ENCODE measurements around the gene AVL9.
"Not testable (repeated sequence)": the region's sequence is repeated elsewhere in the genome, so short reads cannot be mapped to it uniquely, and the experiment has no call there.

AVL9 gene

DNA sequence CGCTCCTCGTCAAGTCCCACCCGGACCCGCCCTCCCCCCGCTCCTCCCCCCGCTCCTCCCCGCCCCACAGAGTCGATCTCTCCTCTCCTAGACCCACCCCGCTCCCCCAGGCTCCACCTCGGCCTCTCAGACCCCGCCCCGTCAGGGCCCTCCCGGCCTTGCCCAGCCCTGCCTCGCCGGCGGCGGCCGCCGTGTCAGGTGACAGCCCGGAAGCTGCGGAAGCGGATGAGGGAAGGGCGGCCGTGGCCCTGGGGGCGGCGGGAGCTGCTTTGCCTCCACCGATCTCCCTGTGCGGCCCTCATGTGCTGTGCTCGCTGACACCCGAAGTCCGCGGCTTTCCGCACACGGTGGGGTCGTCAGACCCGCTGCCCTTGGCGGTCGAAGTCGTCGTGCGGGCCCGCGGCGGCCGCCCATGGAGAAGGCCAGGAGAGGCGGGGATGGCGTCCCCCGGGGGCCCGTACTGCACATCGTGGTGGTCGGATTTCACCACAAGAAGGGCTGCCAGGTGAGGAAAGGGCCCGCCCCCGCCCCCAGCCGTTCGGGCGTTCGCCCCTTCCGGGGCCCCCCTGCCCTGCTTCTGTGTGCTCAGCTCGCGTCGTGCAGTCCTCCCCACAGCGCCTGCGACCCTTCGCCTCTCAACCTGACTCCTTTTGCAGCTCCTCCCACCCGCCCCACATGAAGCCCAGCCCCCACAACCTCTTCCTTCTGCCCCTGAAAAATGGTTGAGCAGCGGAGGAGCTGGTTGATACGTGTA, at the start of gene AVL9:
TSS of gene AVL9 (plus strand) at position 192 of the 754 bp plus-strand sequence. CDS start at position 413, 221 bp downstream.
- peak; percentile 90 for DNase-seq (ENCODE audit: low read depth, low spot score)

DNA sequence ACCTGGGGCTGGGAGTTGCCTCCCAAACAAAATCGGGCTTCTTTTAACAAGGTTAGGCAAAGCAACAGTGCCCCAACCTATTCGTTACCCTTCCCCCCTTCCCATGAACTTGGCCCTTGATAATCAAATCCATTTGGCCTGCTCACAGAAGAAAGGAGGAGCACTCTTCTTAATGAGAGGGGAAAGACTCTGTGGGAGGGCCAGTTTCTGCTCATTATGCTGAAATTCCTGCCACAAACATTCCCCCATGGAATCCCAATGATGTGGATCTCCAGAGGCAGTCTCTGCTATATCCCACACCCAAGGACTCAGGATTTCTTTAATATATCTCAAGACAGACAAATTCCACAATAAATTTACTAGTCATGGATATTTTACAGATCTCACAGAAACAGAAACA, 48.1 kb upstream of the AVL9 start:
- no peak for DNase-seq (ENCODE audit: low read depth, low spot score)

DNA sequence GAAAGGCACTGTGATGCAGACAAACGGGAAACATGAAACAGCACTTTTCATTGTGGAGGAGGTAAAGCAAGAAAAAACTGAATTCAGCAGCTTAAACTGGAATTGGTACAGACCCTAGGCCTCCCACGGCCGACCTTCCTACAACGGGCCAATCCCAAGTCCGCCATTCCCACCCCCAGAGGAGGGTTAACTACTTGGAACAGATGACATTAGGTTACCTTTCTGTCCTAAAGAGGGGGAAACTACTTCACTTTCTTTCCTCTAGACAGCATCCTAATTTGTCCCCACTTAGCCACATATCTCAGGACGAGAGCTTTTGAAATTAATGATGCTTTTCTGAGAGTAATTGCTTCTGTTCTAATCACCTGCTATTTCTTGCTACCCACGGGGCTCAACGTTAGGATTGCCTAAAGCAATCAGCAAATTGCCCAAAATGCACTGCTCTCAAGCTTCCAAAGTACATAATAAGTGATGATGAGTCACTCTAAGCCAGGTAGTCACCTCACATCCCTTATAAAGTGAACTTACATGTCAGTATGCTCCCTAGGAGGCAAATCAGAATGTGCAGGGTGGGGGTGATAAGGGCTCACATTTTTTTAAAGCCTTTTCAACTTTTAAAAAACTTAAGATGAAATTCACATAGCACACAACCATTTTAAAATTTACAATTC, 41.8 kb upstream of the AVL9 start:
- DNase-seq (ENCODE audit: low read depth, low spot score): no peak

DNA sequence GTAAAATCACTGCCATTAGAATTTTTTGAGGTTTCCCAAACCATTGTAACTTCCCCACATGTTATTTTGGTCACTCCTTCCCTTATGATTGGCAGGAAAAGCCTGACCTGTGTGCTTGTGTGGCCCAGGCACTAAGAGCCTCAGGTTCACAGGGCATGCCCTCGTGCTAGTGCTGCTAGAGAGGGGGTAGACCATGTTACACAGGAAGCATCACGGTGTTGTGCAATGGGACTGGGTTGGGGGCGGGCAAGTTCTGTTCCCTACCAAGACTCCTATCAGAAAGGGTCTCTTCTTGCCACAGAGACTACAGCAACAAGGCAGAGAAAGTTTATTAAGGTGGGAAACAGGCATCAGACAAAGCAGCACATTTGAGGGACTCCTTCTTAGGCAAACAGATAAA, 37.3 kb upstream of the AVL9 start:
- DNase-seq (ENCODE audit: low read depth, low spot score): no peak

DNA sequence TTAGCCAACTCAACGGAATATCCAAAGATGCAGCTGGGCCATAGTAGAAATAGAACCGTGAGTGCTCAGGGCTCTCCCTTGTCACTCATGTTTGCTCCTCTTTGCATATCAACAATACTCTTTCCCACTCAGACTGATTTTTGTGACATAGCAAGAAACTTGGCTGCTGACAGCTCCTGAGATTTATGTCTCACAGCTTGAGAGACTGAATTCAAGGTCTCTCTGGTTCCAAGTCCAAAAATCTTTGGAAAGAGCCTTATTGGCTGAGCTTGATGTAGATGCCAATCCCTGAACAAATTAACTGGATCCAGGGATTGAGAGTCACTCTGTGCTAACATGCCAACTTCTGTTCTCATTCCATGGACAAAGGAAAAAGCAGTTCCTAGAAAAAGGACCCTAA, 35.5 kb upstream of the AVL9 start:
- DNase-seq (ENCODE audit: low read depth, low spot score): no peak

DNA sequence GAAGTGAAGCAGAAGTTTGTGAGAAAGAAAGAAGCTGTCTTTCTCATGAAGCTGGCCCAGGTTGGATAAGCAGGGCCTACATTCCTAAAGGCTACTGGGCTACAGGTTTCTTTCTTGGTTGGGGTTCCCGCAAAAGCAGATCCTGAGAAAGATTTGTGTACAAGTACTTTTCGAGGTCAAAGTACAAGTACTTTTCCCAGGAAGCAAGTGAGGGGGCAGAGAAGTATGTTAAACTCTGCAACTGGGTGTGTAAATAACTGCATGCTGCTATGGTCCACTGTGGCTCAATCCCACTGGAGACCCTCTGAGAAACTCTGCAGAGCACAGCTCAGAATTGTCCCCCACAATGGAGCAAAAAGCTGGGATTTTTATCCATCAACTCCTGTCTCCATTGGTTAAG, 33.8 kb upstream of the AVL9 start:
- no peak for DNase-seq (ENCODE audit: low read depth, low spot score)

DNA sequence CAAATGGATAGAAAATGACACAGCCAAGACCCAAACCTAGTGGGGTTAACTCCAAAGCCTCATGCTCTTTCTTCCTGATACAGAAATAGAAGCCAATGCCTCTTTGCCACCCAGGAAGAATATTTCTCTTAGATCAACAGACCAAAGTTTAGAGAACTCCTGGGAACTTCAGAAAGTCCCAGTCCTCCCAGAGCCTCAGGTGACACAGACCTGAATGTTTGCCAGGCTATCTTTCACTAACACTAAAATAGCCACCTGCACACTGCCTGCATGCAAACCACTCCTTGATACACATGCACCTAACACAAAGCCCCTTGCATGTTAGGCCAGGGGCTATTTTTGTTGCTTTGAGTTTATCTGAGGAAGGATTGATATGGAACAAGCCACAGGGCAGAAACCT, 32.8 kb upstream of the AVL9 start:
- no peak for DNase-seq (ENCODE audit: low read depth, low spot score)

DNA sequence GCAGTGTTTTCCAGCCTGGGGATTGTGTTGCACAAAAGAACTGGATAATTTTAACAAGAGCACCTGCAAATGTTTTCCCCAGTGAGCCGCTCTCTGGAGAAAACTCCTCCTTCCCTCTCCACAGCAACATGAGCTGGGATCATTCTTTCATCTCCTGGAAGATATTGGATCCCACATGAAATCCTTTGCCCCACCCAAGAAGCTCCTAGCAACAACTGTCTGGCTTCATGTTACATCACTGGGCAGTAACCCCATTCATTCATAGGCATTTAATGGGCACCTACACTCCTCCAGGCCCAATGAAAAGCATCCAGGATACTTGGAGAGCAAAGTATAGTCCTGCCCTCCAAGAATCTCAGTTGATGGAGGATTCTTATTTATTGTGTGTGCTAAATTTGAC, 32.3 kb upstream of the AVL9 start:
- DNase-seq (ENCODE audit: low read depth, low spot score): no peak

DNA sequence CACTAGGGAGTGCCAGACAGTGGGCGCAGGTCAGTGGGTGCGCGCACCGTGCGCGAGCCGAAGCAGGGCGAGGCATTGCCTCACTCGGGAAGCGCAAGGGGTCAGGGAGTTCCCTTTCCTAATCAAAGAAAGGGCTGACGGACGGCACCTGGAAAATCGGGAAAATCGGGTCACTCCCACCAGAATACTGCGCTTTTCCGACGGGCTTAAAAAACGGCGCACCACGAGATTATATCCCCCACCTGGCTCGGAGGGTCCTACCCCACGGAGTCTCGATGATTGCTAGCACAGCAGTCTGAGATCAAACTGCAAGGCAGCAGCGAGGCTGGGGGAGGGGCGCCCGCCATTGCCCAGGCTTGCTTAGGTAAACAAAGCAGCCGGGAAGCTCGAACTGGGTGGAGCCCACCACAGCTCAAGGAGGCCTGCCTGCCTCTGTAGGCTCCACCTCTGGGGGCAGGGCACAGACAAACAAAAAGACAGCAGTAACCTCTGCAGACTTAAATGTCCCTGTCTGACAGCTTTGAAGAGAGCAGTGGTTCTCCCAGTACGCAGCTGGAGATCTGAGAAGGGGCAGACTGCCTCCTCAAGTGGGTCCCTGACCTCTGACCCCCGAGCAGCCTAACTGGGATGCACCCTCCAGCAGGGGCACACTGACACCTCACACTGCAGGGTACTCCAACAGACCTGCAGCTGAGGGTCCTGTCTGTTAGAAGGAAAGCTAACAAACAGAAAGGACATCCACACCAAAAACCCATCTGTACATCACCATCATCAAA, 30.5 kb upstream of the AVL9 start:
- not testable (repeated sequence) for DNase-seq (ENCODE audit: low read depth, low spot score)

DNA sequence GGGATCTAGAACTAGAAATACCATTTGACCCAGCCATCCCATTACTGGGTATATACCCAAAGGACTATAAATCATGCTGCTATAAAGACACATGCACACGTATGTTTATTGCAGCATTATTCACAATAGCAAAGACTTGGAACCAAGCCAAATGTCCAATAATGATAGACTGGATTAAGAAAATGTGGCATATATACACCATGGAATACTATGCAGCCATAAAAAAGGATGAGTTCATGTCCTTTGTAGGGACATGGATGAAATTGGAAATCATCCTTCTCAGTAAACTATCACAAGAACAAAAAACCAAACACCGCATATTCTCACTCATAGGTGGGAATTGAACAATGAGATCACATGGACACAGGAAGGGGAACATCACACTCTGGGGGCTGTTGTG, 25.3 kb upstream of the AVL9 start:
- not testable (repeated sequence) for DNase-seq (ENCODE audit: low read depth, low spot score)

DNA sequence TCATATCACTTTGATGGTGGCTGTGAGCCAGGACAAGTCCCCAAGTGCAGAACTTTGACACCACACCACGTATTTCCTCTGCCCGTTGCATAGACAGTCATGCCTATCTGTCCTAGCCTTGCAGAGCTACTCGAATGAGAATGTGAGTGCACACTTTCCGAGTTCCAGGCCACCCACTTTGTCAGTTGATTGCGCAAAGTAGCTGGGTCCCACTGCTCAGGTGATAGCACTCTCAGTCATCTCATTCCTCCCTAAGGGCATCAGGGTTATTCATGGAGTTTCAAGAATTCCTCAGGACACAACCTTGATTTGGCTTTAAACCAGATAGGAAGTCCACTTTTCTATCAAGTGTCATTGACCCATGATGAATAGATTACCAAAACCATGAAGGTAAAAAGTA, 24.4 kb upstream of the AVL9 start:
- DNase-seq (ENCODE audit: low read depth, low spot score): no peak

DNA sequence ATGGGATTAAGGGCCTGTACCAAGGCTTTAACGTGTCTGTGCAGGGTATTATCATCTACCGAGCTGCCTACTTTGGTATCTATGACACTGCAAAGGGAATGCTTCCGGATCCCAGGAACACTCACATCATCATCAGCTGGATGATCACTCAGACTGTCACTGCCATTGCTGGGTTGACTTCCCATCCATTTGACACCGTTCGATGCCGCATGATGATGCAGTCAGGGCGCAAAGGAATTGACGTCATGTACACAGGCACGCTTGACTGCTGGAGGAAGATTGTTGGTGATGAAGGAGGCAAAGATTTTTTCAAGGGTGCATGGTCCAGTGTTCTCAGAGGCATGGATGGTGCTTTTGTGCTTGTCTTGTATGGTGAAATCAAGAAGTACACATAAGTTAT, 23.3 kb upstream of the AVL9 start:
- DNase-seq (ENCODE audit: low read depth, low spot score): no peak

DNA sequence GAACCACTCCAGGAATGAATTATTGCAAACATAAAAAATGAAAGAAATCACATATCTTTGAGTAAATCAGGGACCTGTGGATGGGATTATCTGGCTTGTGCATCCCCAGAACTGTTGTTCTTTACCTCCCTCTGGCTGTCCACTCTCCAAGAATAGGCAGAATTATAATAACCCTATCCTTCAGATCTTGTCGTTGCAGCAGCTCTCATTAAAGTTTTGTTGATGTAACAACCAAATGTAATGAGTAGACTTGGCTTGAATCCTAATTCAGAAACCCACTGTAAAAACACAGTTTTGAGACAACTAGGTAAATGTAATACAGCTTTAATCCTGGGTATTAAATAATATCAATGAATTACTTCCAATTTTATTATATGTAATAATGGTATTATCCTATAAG, 21.3 kb upstream of the AVL9 start:
- no peak for DNase-seq (ENCODE audit: low read depth, low spot score)

DNA sequence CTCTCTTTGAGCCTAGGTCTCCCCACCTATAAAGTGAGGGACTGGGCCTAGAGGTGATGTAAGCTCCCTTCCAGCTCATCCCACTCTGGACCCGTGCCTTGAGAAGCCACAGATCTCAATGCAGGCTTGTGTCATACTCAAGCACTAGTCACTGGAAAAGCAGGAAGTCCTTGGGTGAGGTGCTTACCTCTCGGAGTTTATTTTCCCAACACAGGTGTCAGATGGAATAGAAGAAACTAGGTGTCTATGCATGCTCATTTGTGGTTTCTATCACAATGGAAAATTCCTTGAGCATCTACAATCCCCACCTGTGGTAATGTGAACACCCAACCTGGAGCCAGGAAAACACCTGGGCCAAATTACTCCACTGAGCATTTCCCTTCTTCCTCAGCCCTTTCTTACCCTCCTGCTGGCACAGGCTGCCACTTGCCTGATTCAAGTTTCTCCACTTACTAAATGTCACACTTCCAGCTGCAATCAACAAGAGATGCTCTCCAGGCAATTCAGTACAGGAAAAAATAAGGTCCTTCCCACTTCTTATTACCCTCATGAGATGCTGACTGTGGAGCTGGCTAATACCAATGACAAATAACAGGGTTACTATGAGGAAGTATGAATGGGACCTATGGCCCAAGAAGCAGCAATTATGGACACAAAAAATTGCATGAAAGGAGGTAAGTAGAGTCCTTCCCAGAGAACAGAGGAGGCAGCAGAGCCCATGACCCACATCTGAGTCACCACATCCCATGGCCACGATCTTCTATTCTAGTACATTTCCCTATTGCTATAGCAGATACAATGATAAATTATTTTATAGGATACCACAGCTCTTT, 18.3 kb upstream of the AVL9 start:
- DNase-seq (ENCODE audit: low read depth, low spot score): no peak

DNA sequence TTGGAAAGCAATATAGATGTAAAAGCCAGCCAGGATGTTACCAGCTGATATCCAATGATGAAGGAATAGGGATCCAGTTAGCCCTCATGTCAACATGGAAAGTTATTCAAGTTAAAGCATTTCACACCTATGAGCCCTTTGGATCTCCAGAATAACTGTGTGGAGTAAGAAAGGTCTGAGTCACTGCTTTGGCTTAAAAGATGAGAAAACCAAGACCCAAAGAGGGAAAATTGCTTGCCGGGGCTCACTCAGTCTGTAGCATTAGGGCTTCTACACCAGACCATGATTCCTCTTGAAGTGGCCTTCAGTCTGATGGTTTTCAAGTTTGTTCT, 17.7 kb upstream of the AVL9 start:
- no peak for DNase-seq (ENCODE audit: low read depth, low spot score)

DNA sequence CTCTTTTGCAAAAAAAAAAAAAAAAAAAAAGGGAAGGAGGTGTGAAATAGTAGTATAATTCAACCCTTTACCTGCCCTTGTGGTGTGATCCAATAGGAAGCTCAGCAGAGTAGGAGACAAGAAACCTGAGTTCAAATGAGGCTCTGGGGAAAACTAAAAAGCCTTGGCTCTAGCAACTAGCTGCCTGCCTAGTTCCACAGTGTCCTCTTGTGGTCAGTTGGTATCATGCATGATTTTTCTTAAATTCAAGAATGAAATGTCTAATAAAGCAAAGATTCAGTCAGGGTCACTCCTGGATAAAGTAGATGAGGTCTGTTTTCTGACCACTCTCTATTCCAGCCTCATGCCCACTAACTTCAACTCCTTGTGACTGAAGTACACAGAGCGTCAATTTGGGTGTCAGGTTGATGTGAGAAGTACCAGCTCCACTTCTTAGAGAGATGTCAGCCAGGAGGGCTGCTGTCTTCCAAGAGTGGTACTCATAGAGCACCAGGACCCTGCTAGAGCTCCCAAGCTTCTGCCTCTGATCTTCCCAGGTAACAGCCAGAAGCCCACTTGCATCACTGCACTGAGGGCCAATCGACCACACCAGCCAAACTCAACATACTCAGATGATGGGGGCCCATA, 15.6 kb upstream of the AVL9 start:
- DNase-seq (ENCODE audit: low read depth, low spot score): peak; percentile 37

DNA sequence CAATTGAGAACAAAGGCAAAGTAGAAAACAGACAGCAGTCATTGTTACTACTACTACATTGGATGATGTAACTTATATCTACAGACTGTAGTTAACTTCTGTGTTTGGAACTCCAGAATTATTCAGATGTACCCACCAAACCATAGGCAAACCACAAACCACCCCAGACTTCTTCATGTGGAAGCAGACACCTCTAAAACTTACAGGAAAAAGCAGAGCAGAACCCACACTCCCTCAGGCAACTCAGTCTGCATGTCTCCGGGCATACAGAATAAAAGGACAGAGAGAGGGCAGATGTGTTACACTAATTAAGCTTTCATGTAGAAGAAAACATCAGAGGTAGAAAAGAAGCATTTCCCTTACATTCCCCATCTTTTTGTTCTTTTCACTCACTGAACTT, 14.1 kb upstream of the AVL9 start:
- no peak for DNase-seq (ENCODE audit: low read depth, low spot score)

DNA sequence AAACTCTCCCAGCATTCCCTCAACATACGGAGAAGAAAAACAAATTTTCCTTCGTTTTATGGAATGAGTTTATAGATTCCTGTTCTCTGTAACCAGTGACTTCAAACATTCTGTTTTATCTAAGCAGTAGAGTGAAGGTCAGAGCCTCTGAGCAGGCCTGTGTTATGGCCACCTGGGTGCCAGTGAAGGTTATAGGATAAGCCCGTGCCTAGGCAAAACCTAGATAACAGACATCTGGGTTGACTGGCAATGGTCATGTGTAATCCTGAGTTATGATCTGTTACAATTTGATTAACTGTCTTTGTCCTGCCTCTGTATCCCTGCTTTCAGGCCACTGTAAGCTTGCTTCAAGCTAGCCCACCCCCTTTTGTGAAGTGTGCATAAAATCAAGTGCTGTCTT, 13.4 kb upstream of the AVL9 start:
- DNase-seq (ENCODE audit: low read depth, low spot score): no peak

DNA sequence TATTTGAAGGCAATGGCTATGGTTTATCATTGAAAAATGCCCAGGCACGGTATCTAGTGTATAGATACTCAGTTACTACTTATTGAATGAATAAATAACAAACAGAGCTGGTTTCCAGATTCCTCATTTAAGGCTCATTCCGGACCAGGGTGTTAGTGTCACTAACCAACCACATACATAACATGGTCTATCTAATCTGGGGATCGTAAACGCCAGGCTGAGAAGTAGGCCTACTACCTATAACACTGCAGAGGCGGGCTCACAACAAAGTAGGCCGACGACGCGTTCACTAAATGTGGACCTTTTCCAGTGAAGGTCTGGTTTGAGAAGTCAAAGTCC, 5.5 kb upstream of the AVL9 start:
- DNase-seq (ENCODE audit: low read depth, low spot score): no peak

DNA sequence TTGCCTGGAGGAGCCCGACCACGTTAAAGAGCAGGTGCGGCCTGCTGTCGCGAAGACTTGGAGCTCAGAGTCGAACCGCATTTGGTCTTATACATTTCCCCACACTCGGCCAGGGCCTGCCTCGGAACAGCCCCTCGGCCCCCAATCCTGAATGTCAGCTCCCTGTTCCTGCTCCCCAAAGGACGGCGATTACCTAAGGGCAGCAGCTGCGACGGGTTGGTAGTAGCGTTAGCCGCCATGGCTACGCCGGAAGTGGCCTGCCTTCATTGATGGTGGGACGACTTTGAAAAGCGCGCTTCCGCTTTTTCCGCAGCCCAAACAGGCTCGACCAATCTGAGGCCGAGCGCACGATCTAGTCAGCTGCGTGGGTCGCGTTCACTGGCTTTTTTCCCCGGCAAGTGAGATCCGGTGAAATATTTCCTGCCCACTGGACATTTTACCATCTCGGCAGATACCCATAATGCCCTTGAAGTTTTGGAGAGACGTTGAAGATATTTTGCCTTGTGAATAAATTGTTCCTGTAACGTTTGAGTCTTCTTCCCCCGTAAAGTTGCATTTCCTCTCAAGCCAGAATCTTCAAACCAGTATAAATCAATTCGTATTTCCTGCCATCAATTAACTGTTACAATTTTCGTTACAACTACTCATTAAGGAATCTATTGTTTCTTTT, 5.0 kb upstream of the AVL9 start, which contains the start of gene LSM5:
TSS of gene LSM5 (minus strand) at position 254 of the 670 bp plus-strand sequence. CDS start at position 239, 15 bp downstream.
- peak; percentile 83 for DNase-seq (ENCODE audit: low read depth, low spot score)

DNA sequence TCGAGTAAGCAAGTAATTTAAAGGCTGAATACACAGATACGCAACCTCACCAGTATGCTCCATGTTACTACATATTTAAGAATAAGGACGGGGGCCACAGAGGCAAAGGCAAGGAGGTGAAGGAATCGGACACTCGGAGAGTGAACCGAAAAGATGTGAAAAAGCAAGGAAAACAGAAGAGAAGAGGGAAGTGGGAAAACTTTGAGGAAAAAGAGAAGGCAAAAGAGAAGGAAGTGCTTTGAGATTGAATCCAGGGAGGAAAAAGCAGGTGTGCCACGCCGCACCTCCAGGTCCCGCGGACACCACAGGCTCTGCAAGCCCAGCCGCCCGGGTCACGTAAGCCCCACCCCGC, 367 bp upstream of the AVL9 start:
- DNase-seq (ENCODE audit: low read depth, low spot score): no peak

All from smooth muscle cell of the brain vasculature (primary cell).